Testis (tissue), 3 donors: ENCODE results near the gene MS4A10. TPM values are rescaled to one million over a fixed set of nuclear protein-coding genes. Genes with fewer than 3 reads are reported as not detected.
"Not testable (repeated sequence)": the region's sequence is repeated elsewhere in the genome, so short reads cannot be mapped to it uniquely, and the experiment has no call there.

Experiments
- DNase-seq: peaks from one replicate; pipeline ENCODE4 v3.0.0-alpha.2; 2019
- H3K27ac ChIP-seq, 2 donors: fragments of 200-600 bp; sonication (generic); one replicate each; pipeline ENCODE4 v1.5.1; 2019
- H3K27me3 ChIP-seq: fragments of 200-600 bp; sonication (generic); one replicate; pipeline ENCODE4 v1.5.1; 2019
- H3K36me3 ChIP-seq: fragments of 200-600 bp; sonication (generic); one replicate; pipeline ENCODE4 v1.5.1; 2017; ENCODE audit warnings: low read depth; ENCODE audit errors: missing control alignments
- H3K4me1 ChIP-seq: fragments of 200-600 bp; sonication (generic); one replicate; pipeline ENCODE4 v1.5.1; 2019
- H3K4me3 ChIP-seq, 2 donors: fragments of 200-600 bp; sonication (generic); one replicate each; pipeline ENCODE4 v1.5.1; 2017 to 2019
- H3K9me3 ChIP-seq: fragments of 200-600 bp; sonication (generic); one replicate; pipeline ENCODE4 v1.5.1; 2017
- POLR2A ChIP-seq: fragments of 450-650 bp; IDR thresholded peaks from one replicate; pipeline ENCODE4 v1.6.1; 2017; ENCODE audit warnings: antibody characterized with exemption, mild to moderate bottlenecking, moderate library complexity
- WGBS, 2 donors: methylation state at CpG; one replicate each; pipeline ENCODE4 v1.1.5; 2018; 5-methylcytosine and 5-hydroxymethylcytosine counted together
- intact Hi-C: fragments of 100-400 bp; cut with DNase I; formaldehyde crosslinking; loops from one replicate; pipeline ENCODE4 v1.15.1; 2023; ENCODE audit warnings: low total_unique reads
- polyA plus RNA-seq: library from polyadenylated mRNA; stranded (reverse); fragments of 350-450 nt; fragmentation: Illumina TruSeq; extraction: RNeasy Lipid Tissue Mini Kit (QIAGEN cat#74804); gene quantifications from one replicate; pipeline ENCODE4 v1.2.3, GENCODE V29; 2014; ENCODE audit warnings: low read depth, low replicate concordance; ENCODE audit not compliant: insufficient read depth
- total RNA-seq, 2 donors: library from RNA; depleted of rRNA; stranded (reverse); fragments of >200 nt; gene quantifications; one replicate each; pipeline ENCODE4 v1.2.3, GENCODE V29; 2016
- TF ChIP-seq, protein P1 (sequence below), 3 experiments: fragments of 450-650 bp in 2 of 3; fragments of 200-600 bp in 1 of 3; sonication (generic) in 1 of 3; IDR thresholded peaks; one replicate each; pipeline ENCODE4 v1.5.1; 2016 to 2019; ENCODE audit warnings: antibody characterized with exemption in 3 of 3, mild to moderate bottlenecking in 2 of 3, moderate library complexity in 1 of 3

Gene MS4A10
- total and polyA plus RNA-seq, 3 donors from 2014 or later, result 0.25 TPM; not detected in 2

DNA sequence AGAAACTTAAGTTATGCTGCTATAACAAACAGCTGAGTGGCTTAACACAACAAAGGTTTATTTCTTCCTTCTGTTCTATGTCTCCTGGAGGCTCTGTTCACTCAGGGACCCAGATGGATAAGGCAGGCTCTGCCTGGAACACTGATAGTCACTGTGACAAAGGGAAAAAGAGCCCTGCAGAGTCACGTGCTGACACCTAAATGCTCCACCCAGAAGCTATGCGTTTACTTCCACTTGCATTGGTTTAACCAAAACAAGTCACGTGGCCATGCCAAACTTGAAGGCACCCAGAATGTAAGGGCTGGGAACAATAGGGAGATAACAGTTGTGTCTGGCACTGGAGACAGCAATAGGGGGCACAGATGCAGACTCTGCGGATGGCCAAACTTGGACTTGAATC, 31.8 kb upstream of the MS4A10 start:
- no peak for DNase-seq
- intact Hi-C loops, result no loop called here
- H3K27ac ChIP-seq, result no peak overlapping the region
- no peaks in the 10 kb centered on the region for H3K27me3 ChIP-seq
- no peak overlapping the region for H3K4me3 ChIP-seq
- H3K9me3 ChIP-seq, result no peaks in the 10 kb centered on the region
- H3K36me3 ChIP-seq, result no peaks in the 10 kb centered on the region
- WGBS, 2 donors, result 62 to 76% methylated on average over 4 of the region's 4 CpGs
- TF ChIP-seq, protein P1, sequence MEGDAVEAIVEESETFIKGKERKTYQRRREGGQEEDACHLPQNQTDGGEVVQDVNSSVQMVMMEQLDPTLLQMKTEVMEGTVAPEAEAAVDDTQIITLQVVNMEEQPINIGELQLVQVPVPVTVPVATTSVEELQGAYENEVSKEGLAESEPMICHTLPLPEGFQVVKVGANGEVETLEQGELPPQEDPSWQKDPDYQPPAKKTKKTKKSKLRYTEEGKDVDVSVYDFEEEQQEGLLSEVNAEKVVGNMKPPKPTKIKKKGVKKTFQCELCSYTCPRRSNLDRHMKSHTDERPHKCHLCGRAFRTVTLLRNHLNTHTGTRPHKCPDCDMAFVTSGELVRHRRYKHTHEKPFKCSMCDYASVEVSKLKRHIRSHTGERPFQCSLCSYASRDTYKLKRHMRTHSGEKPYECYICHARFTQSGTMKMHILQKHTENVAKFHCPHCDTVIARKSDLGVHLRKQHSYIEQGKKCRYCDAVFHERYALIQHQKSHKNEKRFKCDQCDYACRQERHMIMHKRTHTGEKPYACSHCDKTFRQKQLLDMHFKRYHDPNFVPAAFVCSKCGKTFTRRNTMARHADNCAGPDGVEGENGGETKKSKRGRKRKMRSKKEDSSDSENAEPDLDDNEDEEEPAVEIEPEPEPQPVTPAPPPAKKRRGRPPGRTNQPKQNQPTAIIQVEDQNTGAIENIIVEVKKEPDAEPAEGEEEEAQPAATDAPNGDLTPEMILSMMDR (IDR thresholded peaks at IDR 0.05), result no peak
- no peak for TF ChIP-seq POLR2A
- no peaks in the 10 kb centered on the region for H3K4me1 ChIP-seq

DNA sequence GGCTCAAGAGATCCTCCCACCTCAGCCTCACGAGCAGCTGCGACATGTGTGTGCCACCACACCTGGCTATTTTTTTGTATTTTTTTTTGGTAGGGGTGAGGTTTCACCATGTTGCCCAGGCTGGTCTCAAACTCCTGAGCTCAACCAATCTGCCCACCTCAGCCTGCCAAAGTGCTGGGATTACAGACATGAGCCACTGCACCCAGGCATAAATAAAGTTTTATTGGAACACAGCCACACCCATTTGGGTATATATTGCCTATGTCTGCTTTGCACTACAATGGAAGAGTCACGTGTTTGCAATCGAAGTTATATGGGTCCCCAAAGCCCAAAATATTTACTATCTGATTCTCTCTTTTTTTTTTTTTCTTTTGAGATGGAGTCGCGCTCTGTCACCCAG, 30.2 kb upstream of the MS4A10 start:
- TF ChIP-seq POLR2A, result no peak
- TF ChIP-seq, protein P1 (IDR thresholded peaks at IDR 0.05), result no peak
- 81 to 87% methylated on average over 6 of the region's 6 CpGs for WGBS, 2 donors
- H3K27me3 ChIP-seq, result no peaks in the 10 kb centered on the region
- H3K27ac ChIP-seq, result no peak overlapping the region
- no peaks in the 10 kb centered on the region for H3K9me3 ChIP-seq
- no peak for DNase-seq
- no peaks in the 10 kb centered on the region for H3K36me3 ChIP-seq
- H3K4me1 ChIP-seq, result no peaks in the 10 kb centered on the region
- no peak overlapping the region for H3K4me3 ChIP-seq
- intact Hi-C loops, result no loop called here

DNA sequence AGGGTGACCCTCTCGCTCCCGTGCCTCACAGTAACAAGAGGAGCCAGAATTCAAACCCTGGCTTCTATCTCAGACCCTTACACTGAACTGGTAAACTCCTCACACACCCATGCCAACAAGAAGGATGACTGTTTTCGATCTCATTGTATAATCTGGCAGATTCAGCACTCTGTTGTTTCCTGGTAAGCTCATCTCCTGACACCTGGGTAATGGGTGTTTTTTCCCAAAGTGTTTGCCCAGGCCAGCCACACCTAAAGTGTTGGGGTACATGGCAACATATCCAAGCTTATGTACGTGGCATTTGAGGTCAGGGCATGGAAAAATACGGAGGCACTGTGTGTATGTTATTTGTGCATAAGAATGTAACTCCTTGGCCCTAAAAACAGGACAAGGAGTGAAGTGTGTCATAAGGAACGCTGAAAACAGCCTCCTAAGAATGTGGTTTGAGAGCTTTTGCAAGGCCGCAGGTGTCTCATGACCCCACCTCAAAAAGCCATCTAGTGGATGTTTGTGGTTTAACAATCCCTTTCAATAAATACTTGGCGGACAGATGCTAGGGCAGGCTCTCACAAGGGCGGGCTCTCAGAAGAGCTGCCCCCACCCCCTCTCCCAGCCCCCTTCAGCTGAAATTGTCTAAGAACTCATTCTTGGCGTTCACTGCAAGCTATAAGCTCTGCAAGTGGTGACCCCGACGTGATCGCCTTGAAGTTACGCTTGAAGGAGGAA, 28.7 kb upstream of the MS4A10 start, which contains the start of gene MS4A15:
Gene MS4A15, plus strand, starts transcription at position 561 of the 726 bp plus-strand sequence. CDS start 6,867 bp downstream, outside the sequence.
- H3K9me3 ChIP-seq, result no peaks in the 10 kb centered on the region
- intact Hi-C loops, result no loop called here
- TF ChIP-seq, protein P1 (IDR thresholded peaks at IDR 0.05), result peak in 2 of 3 experiments; percentile 15 to 26
- TF ChIP-seq POLR2A, result no peak
- no peaks in the 10 kb centered on the region for H3K27me3 ChIP-seq
- H3K27ac ChIP-seq, result no peak within 1 kb of the TSS
- DNase-seq, result no peak
- H3K4me1 ChIP-seq, result no peaks in the 10 kb centered on the region
- H3K4me3 ChIP-seq, result no peak within 1 kb of the TSS
- 50 to 57% methylated on average over 14 of the region's 14 CpGs for WGBS, 2 donors
- no peaks in the 10 kb centered on the region for H3K36me3 ChIP-seq

DNA sequence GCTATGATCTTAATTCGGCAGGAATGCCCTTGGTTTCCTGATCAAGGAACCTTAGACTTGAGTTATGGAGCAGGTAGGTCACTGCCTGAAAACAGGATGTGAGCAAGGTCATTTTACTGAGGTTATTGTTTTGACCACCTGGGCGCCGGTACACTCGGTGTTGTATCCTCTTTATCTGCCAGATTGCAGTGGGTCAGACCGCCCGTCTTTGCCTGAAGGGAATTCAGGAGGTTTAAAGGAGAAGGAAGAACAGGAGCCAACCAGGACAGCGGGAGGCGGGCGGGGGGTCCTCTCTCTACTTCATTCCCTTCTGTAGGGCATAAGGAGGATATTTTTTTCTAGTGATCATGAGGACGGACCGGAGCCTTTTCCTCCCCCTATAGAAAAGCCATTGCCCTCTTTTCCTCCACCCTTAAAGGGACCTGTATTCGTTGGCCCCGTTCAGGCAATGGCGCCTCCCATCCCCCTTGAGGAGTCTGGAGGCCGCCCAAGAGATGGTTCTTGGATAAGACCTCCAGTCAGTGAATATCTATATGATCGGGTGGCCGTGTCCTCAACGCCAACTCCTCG, 27.8 kb upstream of the MS4A10 start:
- Histone ChIP-seq H3K36me3 (no peaks in the 10 kb centered on the region), H3K4me3 (no peak overlapping the region), H3K27ac (no peak overlapping the region), H3K27me3 (no peaks in the 10 kb centered on the region), H3K9me3 (no peaks in the 10 kb centered on the region), H3K4me1 (no peaks in the 10 kb centered on the region)
- WGBS, 2 donors, result 65 to 69% methylated on average over 19 of the region's 19 CpGs
- intact Hi-C loops, result no loop called here
- TF ChIP-seq, protein P1 (IDR thresholded peaks at IDR 0.05), result no peak
- TF ChIP-seq POLR2A, result no peak
- DNase-seq, result no peak

DNA sequence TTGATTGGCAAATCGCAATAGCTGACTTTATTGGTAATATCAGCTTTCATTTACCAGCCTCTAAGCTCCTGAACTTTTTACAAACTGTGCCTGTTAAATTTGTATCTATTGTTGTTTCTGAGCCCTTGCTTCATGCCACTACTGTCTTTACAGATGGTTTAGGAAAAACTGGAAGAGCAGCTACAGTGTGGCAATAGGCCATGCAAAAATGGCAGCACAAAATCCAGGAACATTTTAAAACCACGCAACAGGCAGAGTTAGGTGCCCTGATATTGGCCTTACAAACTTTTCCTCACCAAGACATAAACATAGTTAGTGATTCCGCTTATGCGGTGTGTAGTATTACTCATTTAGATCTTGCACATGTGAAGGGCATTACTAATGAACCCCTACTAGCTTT, 26.5 kb upstream of the MS4A10 start:
- H3K9me3 ChIP-seq, H3K4me3 ChIP-seq, DNase-seq, H3K27ac ChIP-seq, H3K36me3 ChIP-seq, intact Hi-C loops, H3K4me1 ChIP-seq, H3K27me3 ChIP-seq: not testable (repeated sequence)
- 88 to 95% methylated on average over 4 of the region's 4 CpGs for WGBS, 2 donors

DNA sequence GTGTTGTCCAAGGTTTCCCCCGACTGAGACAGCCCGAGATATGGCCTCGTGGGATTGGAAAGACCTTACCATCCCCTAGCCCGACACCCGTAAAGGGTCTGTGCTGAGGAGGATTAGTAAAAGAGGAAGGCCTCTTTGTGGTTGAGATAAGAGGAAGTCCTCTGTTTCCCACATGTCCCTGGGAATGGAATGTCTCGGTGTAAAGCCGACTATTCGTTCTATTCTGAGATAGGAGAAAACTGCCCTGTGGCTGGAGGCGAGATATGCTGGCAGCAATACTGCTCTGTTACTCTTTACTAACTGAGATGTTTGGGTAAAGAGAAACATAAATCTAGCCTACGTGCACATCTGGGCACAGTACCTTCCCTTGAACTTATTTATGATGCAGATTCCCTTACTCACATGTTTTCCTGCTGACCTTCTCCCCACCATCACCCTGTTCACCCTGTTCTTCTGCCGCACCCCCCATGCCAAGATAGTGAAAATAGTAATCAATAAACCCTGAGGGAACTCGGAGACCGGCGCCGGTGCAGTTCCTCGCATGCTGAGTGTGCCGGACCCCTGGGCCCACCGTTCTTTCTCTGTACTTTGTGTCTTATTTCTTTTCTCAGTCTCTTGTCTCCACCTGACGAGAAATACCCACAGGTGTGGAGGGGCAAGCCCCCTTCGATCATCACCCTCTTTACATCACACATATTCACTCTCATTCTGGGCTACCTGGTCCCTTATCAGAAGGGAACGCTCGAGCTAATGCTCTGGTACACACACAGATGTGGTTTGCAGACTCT, 25.5 kb upstream of the MS4A10 start:
- H3K27ac ChIP-seq, H3K9me3 ChIP-seq, intact Hi-C loops, H3K4me1 ChIP-seq, H3K27me3 ChIP-seq, H3K4me3 ChIP-seq, DNase-seq, H3K36me3 ChIP-seq: not testable (repeated sequence)
- 62 to 63% methylated on average over 22 of the region's 22 CpGs for WGBS, 2 donors
